ENCODE results near the gene ANXA8.

Gene ANXA8

GRCh38 chr10:47447209-47447608 lies 36.7 kb downstream of the ANXA8 start:
- no peak for DNase-seq (ENCODE audit: low spot score)

- DNase-seq (ENCODE audit: low spot score), result no peak
Measured at GRCh38 chr10:47445720-47446119, 38.2 kb downstream of the ANXA8 start.

GRCh38 chr10:47444047-47444446 lies 39.9 kb downstream of the ANXA8 start:
- no peak for DNase-seq (ENCODE audit: low spot score)

- DNase-seq (ENCODE audit: low spot score), result no peak
Measured at GRCh38 chr10:47443145-47443544, 40.8 kb downstream of the ANXA8 start.

GRCh38 chr10:47442351-47442750 lies 41.6 kb downstream of the ANXA8 start:
- DNase-seq (ENCODE audit: low spot score), result no peak

GRCh38 chr10:47441938-47442337 lies 42.0 kb downstream of the ANXA8 start:
- no peak for DNase-seq (ENCODE audit: low spot score)

- no peak for DNase-seq (ENCODE audit: low spot score)
Measured at GRCh38 chr10:47440207-47440606, 43.7 kb downstream of the ANXA8 start.

- DNase-seq (ENCODE audit: low spot score), result peak; percentile 28
Measured at GRCh38 chr10:47438857-47439474, 44.9 kb downstream of the ANXA8 start.

GRCh38 chr10:47435081-47435480 lies 48.8 kb downstream of the ANXA8 start:
- no peak for DNase-seq (ENCODE audit: low spot score)

- DNase-seq (ENCODE audit: low spot score), result no peak
Measured at GRCh38 chr10:47425813-47426419, 58.0 kb downstream of the ANXA8 start.

- no peak for DNase-seq (ENCODE audit: low spot score)
Measured at GRCh38 chr10:47424231-47424630, 59.7 kb downstream of the ANXA8 start.

GRCh38 chr10:47423476-47423875 lies 60.4 kb downstream of the ANXA8 start:
- DNase-seq (ENCODE audit: low spot score), result no peak

- no peak for DNase-seq (ENCODE audit: low spot score)
Measured at GRCh38 chr10:47421057-47421952, 62.6 kb downstream of the ANXA8 start.

- no peak for DNase-seq (ENCODE audit: low spot score)
Measured at GRCh38 chr10:47420305-47421056, 63.4 kb downstream of the ANXA8 start.

GRCh38 chr10:47419421-47419820 lies 64.5 kb downstream of the ANXA8 start:
- DNase-seq (ENCODE audit: low spot score), result no peak

- DNase-seq (ENCODE audit: low spot score), result no peak
Measured at GRCh38 chr10:47418966-47419365, 64.9 kb downstream of the ANXA8 start.

- DNase-seq (ENCODE audit: low spot score), result no peak
Measured at GRCh38 chr10:47418321-47418720, 65.6 kb downstream of the ANXA8 start.

Data from COLO829 (cell line).